Endothelial cell of umbilical vein (primary cell): Measurements from ENCODE around the gene NDUFA13. TPM values are rescaled to one million over a fixed set of nuclear protein-coding genes. Genes with fewer than 3 reads are reported as not detected.

Experiments used
- BruUV-seq: library from RNA; stranded (reverse); fragments of 400-500 nt; replicated peaks from 2 replicates; lab custom pipeline; 2021; lab: Mats Ljungman, UMichigan
- CTCF ChIA-PET: fragments of 300-600, 350-600 bp; sonication (Branson Sonifier 250); formaldehyde crosslinking; loops from one replicate; lab custom pipeline; 2021; ENCODE audit warnings: antibody characterized with exemption, inconsistent platforms; lab: Charles Lee
- POLR2A ChIA-PET: fragments of 300-600, 350-600 bp; sonication (Branson Sonifier 250); formaldehyde crosslinking; loops from one replicate; lab custom pipeline; 2021; ENCODE audit warnings: antibody characterized with exemption, inconsistent platforms; lab: Charles Lee
- DNase-seq: peaks from one replicate; pipeline ENCODE4 v3.0.0-alpha.2; 2011; ENCODE audit warnings: low read depth, low spot score
- FAIRE-seq: peaks from 2 replicates; lab custom pipeline; 2011; peaks lifted over from hg19 to GRCh38; lab: Jason Lieb, UNC
- H2AFZ ChIP-seq: 2 replicates; pipeline ENCODE4 v1.6.0; 2012; ENCODE audit warnings: low read depth, low read length, control low read depth, inconsistent platforms
- H3K27ac ChIP-seq: 2 replicates; pipeline ENCODE4 v1.5.1; 2011; ENCODE audit warnings: low read depth, mild to moderate bottlenecking, control low read depth, low read length, moderate library complexity; ENCODE audit not compliant: insufficient read depth
- H3K27me3 ChIP-seq, 2 experiments: 2 replicates each; pipeline versions ENCODE4 v1.6.0 to v1.6.1; 2011; ENCODE audit warnings: low read length in 2 of 2, mixed read lengths in 1 of 2; ENCODE audit not compliant: control insufficient read depth in 2 of 2, insufficient read depth in 2 of 2
- H3K36me3 ChIP-seq, 2 experiments: 2 replicates in 1 of 2; 3 replicates in 1 of 2; pipeline ENCODE4 v1.5.1; 2011; ENCODE audit warnings: low read length in 2 of 2, mild to moderate bottlenecking in 1 of 2, moderate library complexity in 1 of 2; ENCODE audit not compliant: control insufficient read depth in 2 of 2, insufficient read depth in 2 of 2; ENCODE audit errors: extremely low read depth in 1 of 2
- H3K4me1 ChIP-seq: 3 replicates; pipeline ENCODE4 v1.5.1; 2011; ENCODE audit warnings: mild to moderate bottlenecking, low read length; ENCODE audit not compliant: control insufficient read depth, insufficient read depth; ENCODE audit errors: extremely low read depth
- H3K4me2 ChIP-seq: 2 replicates; pipeline ENCODE4 v1.6.1; 2011; ENCODE audit warnings: low read length, control low read depth, mixed read lengths; ENCODE audit not compliant: insufficient read depth
- H3K4me3 ChIP-seq, 3 experiments: fragments of 200-600 bp in 1 of 3; sonication (generic), shearing (Covaris generic) in 1 of 3; replicated peaks in 1 of 3; 2 replicates each; pipeline ENCODE4 v1.5.1; 2011 to 2016; ENCODE audit warnings: control low read depth in 3 of 3, low read length in 3 of 3, mild to moderate bottlenecking in 2 of 3, inconsistent platforms in 1 of 3, low read depth in 1 of 3, moderate library complexity in 1 of 3; ENCODE audit not compliant: insufficient read depth in 1 of 3
- H3K79me2 ChIP-seq: 2 replicates; pipeline ENCODE4 v1.6.0; 2012; ENCODE audit warnings: low read length, inconsistent platforms; ENCODE audit not compliant: control insufficient read depth, insufficient read depth
- H3K9ac ChIP-seq: replicated peaks from 2 replicates; pipeline ENCODE3; 2011; ENCODE audit warnings: low read length, control low read depth; ENCODE audit not compliant: insufficient read depth; ENCODE audit errors: extremely low read depth
- H3K9me1 ChIP-seq: replicated peaks from 3 replicates; pipeline ENCODE4 v1.6.0; 2011; ENCODE audit warnings: mild to moderate bottlenecking, low read length; ENCODE audit not compliant: control insufficient read depth, insufficient read depth; ENCODE audit errors: extremely low read depth
- H3K9me3 ChIP-seq: replicated peaks from 2 replicates; pipeline ENCODE4 v1.5.1; 2012; ENCODE audit warnings: low read length, inconsistent platforms; ENCODE audit not compliant: control insufficient read depth, insufficient read depth
- H4K20me1 ChIP-seq: replicated peaks from 2 replicates; pipeline ENCODE3; 2011; ENCODE audit warnings: mild to moderate bottlenecking, low read length; ENCODE audit not compliant: control insufficient read depth, insufficient read depth; ENCODE audit errors: extremely low read depth
- CTCF ChIP-seq, 2 donors: IDR thresholded peaks; 1 replicate in 1 of 2; 2 replicates in 1 of 2; pipeline ENCODE4 v1.5.1; 2011; ENCODE audit warnings: low read length in 2 of 2, mild to moderate bottlenecking in 2 of 2, moderate library complexity in 2 of 2, control low read depth in 1 of 2, inconsistent platforms in 1 of 2, low read depth in 1 of 2; ENCODE audit not compliant: insufficient read depth in 1 of 2; ENCODE audit errors: extremely low read depth in 1 of 2
- EZH2 ChIP-seq: IDR thresholded peaks from 2 replicates; pipeline ENCODE4 v1.6.1; 2012; ENCODE audit warnings: borderline replicate concordance, low read depth, mild to moderate bottlenecking, moderate library complexity, low read length, inconsistent platforms; ENCODE audit not compliant: severe bottlenecking
- FOS ChIP-seq: IDR thresholded peaks from 2 replicates; pipeline ENCODE4 v1.6.1; 2011; ENCODE audit warnings: mild to moderate bottlenecking, low read length, moderate library complexity, borderline replicate concordance; ENCODE audit not compliant: insufficient read depth
- GATA2 ChIP-seq: IDR thresholded peaks from 2 replicates; pipeline ENCODE4 v1.7.0; 2011; ENCODE audit warnings: low read depth, mild to moderate bottlenecking, moderate library complexity, mixed read lengths, low read length; ENCODE audit not compliant: insufficient read length, insufficient read depth
- JUN ChIP-seq: IDR thresholded peaks from 2 replicates; pipeline ENCODE4 v1.6.1; 2011; ENCODE audit warnings: borderline replicate concordance, low read depth; ENCODE audit not compliant: insufficient read length, insufficient read depth
- MAX ChIP-seq: IDR thresholded peaks from 2 replicates; pipeline ENCODE4 v1.6.1; 2011; ENCODE audit not compliant: insufficient read depth, insufficient read length
- MYC ChIP-seq: IDR thresholded peaks from one replicate; pipeline ENCODE4 v1.6.1; 2011; ENCODE audit warnings: mild to moderate bottlenecking, low read depth, low read length
- POLR2A ChIP-seq: IDR thresholded peaks from 2 replicates; pipeline ENCODE4 v1.6.1; 2012; ENCODE audit warnings: low read depth, mild to moderate bottlenecking, control low read depth, low read length
- POLR2AphosphoS5 ChIP-seq: IDR thresholded peaks from 2 replicates; pipeline ENCODE4 v1.6.1; 2012; ENCODE audit warnings: low read depth, mild to moderate bottlenecking, control low read depth, low read length, moderate library complexity; ENCODE audit not compliant: insufficient read depth
- dilution Hi-C: fragments of 300-500 bp; cut with MboI; formaldehyde crosslinking; loops from one replicate; pipeline ENCODE4 v1.15.0; 2019; ENCODE audit warnings: low sequenced_read_pairs; ENCODE audit not compliant: extremely low pct_ligation_motif_present
- intact Hi-C: fragments of 100-400 bp; cut with micrococcal nuclease; formaldehyde crosslinking; loops from one replicate; pipeline ENCODE4 v1.10.0; 2022
- polyA plus RNA-seq, 4 experiments: library from polyadenylated mRNA; depleted of rRNA in 3 of 4; stranded (reverse) in 3 of 4; unstranded in 1 of 4; fragments of >200 nt; gene quantifications; 2 replicates each; pipeline versions ENCODE4 v1.2.1 to v1.2.3, GENCODE V29; 2011 to 2012; ENCODE audit warnings: missing spikeins in 1 of 4
- total RNA-seq: library from RNA; stranded (reverse); gene quantifications from 2 replicates; pipeline ENCODE4 v1.2.3, GENCODE V29; 2021

NDUFA13 gene
- total and polyA plus RNA-seq, 2 donors (not counting 3 experiments of a cell fraction or from before 2014, with no cell fraction given), result 246 to 799 TPM

- no TSS peak for BruUV-seq
- dilution Hi-C loops, result no loop called here
Observed at GRCh38 chr19:19520989-19521388, 5.0 kb downstream of the NDUFA13 start.

More at GRCh38 chr19:19520989-19521388, 5.0 kb downstream of the NDUFA13 start:
- peaks cover 3 to 4% of the 10 kb centered on the region in 2 experiments for H3K36me3 ChIP-seq
- H3K4me1 ChIP-seq, result peaks cover 6% of the 10 kb centered on the region
- intact Hi-C loops, result no loop called here
- H3K79me2 ChIP-seq, result peaks cover 26% of the 10 kb centered on the region
- no peaks in the 10 kb centered on the region for H3K9me1 ChIP-seq
- no peak overlapping the region for H2AFZ ChIP-seq
- TF ChIP-seq FOS (no peak), GATA2 (no peak), EZH2 (no peak), POLR2A (no peak), JUN (no peak), POLR2AphosphoS5 (no peak), MYC (no peak), MAX (no peak), CTCF (IDR thresholded peaks at IDR 0.05; ENCODE audit: extremely low read depth in 1 of 2, insufficient read depth in 1 of 2, low read depth in 1 of 2, low read length in 2 of 2) (no peak)
- H3K27ac ChIP-seq, result no peak overlapping the region
- no peaks in the 10 kb centered on the region for H3K27me3 ChIP-seq
- no peak overlapping the region for H3K4me3 ChIP-seq
- no peak for DNase-seq
- POLR2A ChIA-PET, result no interaction called here
- CTCF ChIA-PET, result no interaction called here
- no peaks in the 10 kb centered on the region for H4K20me1 ChIP-seq
- no peak overlapping the region for H3K9ac ChIP-seq
- no peak overlapping the region for H3K4me2 ChIP-seq
- no peak for FAIRE-seq
- no peaks in the 10 kb centered on the region for H3K9me3 ChIP-seq
